Activated CD4-positive, alpha-beta T cell treated with anti-CD3 and anti-CD28 coated beads, Interleukin-2, Interleukin-6, amounts not matched to agents 100 ng/mL and 50 ng/mL, durations not matched to agents 16 hours and 8 hours (primary cell): ENCODE results near the gene KLF9.

Source experiments
- DNase-seq: peaks from one replicate; pipeline ENCODE4 v3.0.0-alpha.2; 2020

KLF9 gene

GRCh38 chr9:70413799-70414775, at the start of gene KLF9:
TSS of gene KLF9 (minus strand) at chr9:70414657. CDS start at chr9:70413363, 1,294 bp downstream.
- peak; percentile 96 for DNase-seq

GRCh38 chr9:70463877-70464276, 49.4 kb upstream of the KLF9 start:
- no peak for DNase-seq

GRCh38 chr9:70462300-70462699, 47.8 kb upstream of the KLF9 start:
- DNase-seq: no peak

- no peak for DNase-seq
These were observed 42.8 kb upstream of the KLF9 start for GRCh38 chr9:70457235-70457634.

GRCh38 chr9:70455993-70456704, 41.7 kb upstream of the KLF9 start:
- DNase-seq: no peak

GRCh38 chr9:70452365-70452764, 37.9 kb upstream of the KLF9 start:
- DNase-seq: no peak

GRCh38 chr9:70451765-70452164, 37.3 kb upstream of the KLF9 start:
- no peak for DNase-seq

- no peak for DNase-seq
These were observed 36.3 kb upstream of the KLF9 start for GRCh38 chr9:70450738-70451137.

GRCh38 chr9:70449461-70449860, 35.0 kb upstream of the KLF9 start:
- DNase-seq: no peak

- no peak for DNase-seq
These were observed 34.5 kb upstream of the KLF9 start for GRCh38 chr9:70448919-70449318.

- DNase-seq: no peak
These were observed 30.4 kb upstream of the KLF9 start for GRCh38 chr9:70444904-70445303.

GRCh38 chr9:70442328-70442848, 27.9 kb upstream of the KLF9 start:
- DNase-seq: no peak

GRCh38 chr9:70441622-70442021, 27.2 kb upstream of the KLF9 start:
- DNase-seq: no peak

GRCh38 chr9:70439991-70440706, 25.7 kb upstream of the KLF9 start:
- no peak for DNase-seq

- DNase-seq: peak; percentile 20
These were observed 24.0 kb upstream of the KLF9 start for GRCh38 chr9:70438341-70438928.

GRCh38 chr9:70435948-70436347, 21.5 kb upstream of the KLF9 start:
- no peak for DNase-seq

GRCh38 chr9:70429899-70430298, 15.4 kb upstream of the KLF9 start:
- no peak for DNase-seq

- no peak for DNase-seq
These were observed 14.3 kb upstream of the KLF9 start for GRCh38 chr9:70428781-70429180.

GRCh38 chr9:70427161-70427945, 12.9 kb upstream of the KLF9 start:
- no peak for DNase-seq

GRCh38 chr9:70425192-70425591, 10.7 kb upstream of the KLF9 start:
- no peak for DNase-seq

- DNase-seq: no peak
These were observed 8.1 kb upstream of the KLF9 start for GRCh38 chr9:70422371-70423043.
